HG03159 (cell line): Measurements from ENCODE around the gene SCD.

Experiments
- ATAC-seq: cut with Tn5 transposase; IDR thresholded peaks from one replicate; pipeline ENCODE4 v1.9.1; 2021; ENCODE audit warnings: mild to moderate bottlenecking, moderate library complexity; ENCODE audit not compliant: unreplicated experiment

The SCD gene

GRCh38 chr10:100391163-100392002 lies 44.4 kb downstream of the SCD start:
- ATAC-seq, result no peak

GRCh38 chr10:100392686-100393003 lies 45.6 kb downstream of the SCD start:
- no peak for ATAC-seq

- no peak for ATAC-seq
These were observed 48.6 kb downstream of the SCD start for GRCh38 chr10:100395626-100396025.

GRCh38 chr10:100396605-100397004 lies 49.6 kb downstream of the SCD start:
- ATAC-seq, result no peak

GRCh38 chr10:100401631-100402328 lies 54.7 kb downstream of the SCD start:
- ATAC-seq, result no peak

GRCh38 chr10:100403734-100404133 lies 56.7 kb downstream of the SCD start:
- ATAC-seq, result no peak

- no peak for ATAC-seq
These were observed 66.1 kb downstream of the SCD start for GRCh38 chr10:100413173-100413572.
